ENCODE data around the gene MBP.
"Not testable (repeated sequence)": the region's sequence is repeated elsewhere in the genome, so short reads cannot be mapped to it uniquely, and the experiment has no call there.

The MBP gene

DNA sequence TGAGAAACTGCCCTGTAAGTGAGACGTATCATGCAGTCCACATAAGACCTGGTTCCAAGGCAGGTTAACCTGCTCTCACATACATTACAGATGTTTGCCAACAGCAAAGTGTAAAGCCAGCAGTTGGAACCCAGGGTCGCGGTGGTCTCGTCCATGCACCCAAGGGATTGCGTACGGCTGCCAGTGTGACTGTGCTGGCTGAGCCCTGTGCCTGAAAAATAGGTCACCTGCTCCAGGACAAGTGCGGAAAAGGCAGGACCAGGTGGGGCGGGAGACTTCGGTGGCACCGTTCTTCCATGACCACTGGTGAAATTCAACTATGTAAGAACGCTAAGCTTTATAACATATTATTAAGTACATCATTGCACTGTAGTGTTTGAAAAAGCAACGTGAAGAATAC lies 110.5 kb downstream of the MBP start:
- DNase-seq (ENCODE audit: low read depth), result no peak

DNA sequence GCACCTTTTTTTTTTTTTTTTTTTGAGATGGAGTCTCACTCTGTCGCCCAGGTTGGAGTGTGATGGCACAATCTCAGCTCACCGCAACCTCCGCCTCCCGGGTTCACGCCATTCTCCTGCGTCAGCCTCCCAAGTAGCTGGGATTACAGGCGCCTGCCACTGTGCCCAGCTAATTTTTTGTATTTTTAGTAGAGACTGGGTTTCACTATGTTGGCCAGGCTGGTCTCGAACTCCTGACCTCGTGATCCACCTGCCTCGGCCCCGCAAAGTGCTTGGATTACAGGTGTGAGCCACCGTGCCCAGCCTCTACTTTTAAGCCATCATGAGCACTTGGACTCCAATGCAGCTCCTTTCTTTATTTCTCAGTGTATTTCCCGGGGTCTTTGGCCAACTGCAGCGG lies 111.1 kb downstream of the MBP start:
- not testable (repeated sequence) for DNase-seq (ENCODE audit: low read depth)

DNA sequence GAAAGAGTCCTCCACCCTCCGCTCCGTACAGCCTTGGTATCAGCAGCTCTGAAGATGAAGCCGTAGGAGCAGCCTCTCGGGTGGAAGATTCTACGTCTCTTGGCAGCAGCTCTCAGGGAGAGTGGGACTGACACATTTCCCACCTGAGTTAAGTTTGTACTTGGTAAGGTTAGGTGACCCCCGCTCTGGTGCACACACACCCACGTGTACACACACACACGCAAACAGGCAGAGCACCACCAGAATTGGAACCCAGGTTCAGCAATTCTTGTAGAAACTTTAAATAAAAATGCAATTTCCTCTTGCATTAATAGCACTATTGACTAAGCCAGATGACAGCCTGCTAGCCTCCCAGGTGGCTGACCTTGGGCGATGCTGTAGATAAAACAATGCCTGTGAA lies 111.5 kb downstream of the MBP start:
- DNase-seq (ENCODE audit: low read depth), result no peak

DNA sequence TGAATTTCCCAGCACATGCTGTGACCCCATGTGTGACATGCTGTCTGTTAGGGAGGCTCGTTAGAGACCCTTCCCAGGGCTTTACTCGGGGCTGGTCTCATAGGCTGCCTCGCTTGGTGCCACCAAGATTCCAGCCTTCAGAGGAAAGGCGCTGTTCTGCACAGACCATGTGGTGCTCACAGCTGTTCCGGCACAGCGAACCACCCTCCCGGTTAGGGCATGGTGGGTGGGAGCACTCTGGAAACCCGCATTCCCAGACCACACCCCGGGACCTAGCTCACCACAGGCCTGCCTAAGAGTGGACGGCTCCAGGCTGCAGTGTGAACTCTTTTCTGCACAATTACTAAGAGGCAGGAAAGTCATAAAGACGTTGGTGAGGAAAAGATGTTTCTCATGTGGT lies 112.0 kb downstream of the MBP start:
- no peak for DNase-seq (ENCODE audit: low read depth)

DNA sequence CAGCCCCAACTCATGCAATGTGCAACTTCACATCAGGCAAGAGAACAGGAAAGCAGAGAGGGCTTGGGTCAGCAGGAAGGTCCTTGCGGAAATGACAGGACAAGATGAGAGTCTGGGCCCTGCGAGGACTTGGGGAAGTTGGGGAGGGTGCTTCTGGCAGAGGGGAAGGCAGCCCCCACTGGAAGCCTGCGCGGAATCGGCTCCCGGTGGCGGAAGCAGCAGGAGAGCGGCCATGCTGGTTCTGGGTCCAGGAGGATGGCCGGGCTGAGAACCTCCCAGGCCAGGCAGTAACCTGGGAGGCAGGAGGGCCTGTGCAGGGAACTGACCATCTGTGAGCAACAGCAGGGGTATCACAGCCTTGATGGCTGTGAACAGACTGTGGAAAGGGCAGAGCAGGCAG lies 112.9 kb downstream of the MBP start:
- no peak for DNase-seq (ENCODE audit: low read depth)

DNA sequence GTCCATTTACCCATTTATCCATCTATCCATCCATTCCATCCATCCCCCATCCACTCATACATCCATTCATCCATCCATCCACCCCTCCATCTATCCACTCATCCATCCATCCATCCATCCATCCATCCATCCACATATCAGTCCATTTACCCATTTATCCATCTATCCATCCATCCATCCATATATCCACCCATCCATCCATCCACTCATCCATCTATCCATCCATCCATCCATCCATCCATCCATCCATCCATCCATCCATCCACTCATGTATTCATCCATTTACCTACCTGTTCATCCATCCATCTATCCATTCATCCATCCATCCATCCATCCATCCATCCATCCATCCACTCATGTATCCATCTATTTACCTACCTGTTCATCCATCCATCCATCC lies 113.9 kb downstream of the MBP start:
- DNase-seq (ENCODE audit: low read depth), result not testable (repeated sequence)

DNA sequence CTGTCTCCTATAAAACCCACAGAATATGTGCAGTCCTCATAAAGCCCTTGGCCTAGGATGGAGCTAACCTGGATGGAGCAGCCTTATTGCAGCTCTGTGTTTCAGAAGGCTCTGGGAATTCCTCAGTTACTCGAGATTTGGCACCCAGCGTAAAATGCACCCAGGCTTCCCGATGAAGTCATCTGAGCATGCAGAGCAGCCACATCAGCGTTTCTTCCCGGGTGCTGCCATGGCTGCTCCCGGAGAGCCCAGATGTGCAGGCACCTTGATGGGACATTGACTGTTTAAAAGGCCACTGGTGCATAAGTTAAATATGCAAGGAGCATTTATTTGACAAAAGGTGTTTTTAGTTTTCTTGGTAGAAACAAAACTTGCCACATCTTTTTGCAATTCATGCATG lies 115.2 kb downstream of the MBP start:
- no peak for DNase-seq (ENCODE audit: low read depth)

DNA sequence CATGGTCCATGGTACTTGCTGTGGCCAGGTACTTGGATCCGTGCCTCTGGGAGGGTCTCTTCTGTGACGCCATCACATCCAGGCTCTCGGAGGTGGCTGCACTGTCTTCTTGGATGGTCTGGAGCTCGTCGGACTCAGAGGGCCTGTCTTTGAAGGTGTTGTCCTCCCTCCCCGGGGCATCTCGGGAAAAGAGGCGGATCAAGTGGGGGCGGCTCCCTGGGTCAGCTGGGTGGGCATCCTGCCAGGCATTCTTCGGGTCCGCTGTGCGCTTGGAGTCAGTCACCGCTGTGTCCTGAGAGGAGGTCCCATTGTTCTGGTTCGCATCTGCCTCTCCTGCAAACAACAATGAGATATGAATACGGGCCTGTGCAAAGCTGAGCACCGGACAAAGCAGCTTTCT lies 115.6 kb downstream of the MBP start:
- no peak for DNase-seq (ENCODE audit: low read depth)

DNA sequence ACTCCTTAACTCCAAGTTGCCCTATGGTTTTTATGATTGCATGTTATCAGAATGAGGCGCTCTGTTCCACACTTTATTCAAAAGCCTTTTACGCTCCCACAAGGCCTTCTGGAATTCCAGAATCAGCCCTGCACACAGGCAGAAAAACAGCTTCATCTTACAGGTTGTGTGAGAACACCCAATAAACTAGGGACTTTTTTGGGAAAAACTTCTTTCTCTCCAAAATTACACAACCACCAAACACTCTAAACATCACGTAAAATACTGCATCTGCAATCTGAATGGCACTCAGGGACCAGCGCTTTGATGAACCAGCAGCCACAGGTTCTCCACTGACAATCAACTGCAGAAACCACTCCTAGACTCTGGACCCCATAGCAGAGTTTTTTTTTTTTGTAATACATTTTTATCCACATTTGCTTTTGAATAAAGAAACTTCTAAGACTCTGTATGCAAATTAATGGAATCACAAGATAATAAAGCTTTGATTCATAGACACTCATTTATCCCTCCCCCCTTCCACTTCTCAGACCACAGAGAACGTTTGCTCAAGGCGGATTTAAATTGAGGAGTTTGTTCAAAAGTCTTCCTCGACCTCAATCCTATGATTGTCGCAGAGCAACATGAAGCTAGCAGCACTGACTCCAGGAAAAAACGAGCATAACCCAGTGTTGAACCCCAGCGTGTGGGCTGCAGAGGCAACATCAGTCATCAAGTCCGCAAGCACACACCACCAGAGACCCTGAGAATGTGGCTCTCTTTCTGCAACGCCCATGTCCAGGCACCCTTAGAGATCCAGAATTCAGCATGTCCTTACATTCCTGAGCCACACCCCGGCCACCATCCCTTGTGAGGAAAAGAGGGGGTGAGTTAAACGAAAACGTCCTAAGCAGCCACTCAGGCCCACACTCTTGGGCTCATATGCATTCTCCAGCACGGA lies 116.5 kb downstream of the MBP start:
- no peak for DNase-seq (ENCODE audit: low read depth)

DNA sequence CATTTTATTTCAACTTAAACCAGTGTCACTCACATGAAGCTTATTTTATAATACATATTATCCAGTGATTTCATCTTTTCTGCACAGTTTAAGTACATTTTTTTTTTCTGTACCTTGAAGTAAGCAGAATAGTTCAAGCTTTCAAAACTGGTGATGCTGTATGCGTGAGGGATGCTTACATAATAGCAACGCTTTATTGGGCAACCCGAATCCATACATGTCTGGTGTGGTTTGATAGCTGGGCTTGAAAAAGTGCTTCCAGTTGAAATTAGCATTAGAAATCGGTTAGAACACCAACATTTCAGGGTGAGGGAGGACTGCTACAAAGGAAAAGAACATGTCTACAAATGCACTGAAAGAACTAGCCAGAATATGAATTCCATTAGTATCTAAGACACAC lies 117.4 kb downstream of the MBP start:
- no peak for DNase-seq (ENCODE audit: low read depth)

DNA sequence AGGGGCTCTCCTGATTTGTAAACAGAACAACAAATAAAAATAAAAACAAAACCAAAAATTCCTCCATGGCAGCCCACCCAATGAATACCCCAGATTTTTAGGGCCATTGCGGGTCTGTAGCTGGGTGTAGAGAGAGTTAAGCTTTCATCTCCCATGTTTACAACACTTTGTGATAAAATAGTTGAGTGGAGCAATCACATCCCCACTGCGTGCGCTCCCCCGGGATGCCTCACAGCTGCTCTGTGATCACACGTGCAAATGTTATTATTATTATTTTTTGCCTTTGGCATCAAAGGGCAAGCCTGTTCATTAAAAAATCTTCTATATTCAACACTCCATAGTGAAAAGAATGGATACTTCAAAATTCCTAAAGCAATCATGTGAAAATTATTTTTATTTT lies 118.0 kb downstream of the MBP start:
- DNase-seq (ENCODE audit: low read depth), result no peak

DNA sequence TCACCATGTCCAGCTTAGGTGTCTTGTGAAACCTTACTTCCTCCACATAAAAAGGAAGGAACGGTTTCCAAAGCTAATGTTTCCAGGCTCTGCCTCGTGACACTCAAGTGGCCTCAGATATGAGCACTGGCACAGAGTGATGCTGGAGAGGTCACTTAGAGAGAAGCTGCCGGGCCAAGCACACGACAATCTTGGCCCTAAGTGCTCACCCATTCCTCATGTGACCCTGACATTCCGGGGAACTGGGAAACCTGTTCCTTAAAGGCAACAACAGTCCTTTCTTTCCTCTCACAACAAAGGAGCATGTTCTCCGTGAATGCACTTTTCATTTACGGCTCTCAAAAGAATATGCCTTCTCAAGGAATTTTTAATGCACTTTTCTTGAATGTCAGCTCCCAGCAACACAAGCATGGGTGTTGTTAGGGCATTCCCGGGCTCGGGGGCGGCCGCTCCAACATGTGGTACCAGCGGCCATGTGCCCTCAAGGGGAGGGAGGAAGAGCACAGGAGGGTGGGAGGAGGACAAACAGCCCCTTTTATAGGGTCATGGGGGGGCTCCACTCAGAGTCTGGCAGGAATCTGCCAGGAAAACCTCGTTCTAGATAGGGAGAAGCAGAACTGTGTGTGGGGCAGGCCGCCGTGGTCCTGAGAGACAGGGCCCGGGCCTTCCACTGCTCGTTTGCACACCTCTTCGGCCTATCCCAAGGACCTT lies 118.6 kb downstream of the MBP start:
- DNase-seq (ENCODE audit: low read depth), result no peak

DNA sequence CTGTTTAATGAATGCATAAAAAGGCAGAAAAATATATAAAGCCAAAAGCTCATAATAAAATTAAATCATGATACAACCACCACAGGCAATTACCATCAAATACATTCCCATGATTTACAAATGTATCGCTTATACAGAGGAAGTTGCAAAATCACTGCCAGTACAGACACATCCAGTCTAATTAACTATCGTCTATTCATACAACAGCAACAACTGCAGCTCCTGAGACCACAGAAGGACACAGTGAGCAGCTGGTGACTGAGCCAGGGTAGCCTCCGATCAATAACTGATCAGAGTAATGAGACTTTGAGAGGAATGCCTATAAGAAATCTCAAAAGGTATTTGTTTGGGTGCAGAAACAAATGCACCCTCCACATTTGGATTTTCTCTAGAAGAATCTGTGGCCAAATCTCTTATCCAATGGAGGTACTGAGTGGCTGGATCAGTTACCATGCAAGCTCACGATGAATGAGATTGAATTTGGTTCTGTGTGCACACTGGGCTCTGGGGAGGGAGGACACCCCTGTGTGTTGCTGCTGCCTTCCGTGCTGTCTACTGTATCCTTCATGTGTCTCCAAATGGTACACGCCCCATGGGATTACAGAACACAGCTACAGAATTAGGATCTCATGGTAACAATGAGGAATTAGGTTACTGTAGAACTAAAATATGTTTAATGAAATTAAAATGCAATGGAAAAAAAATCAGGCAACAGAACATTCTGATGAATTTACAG lies 119.6 kb downstream of the MBP start:
- DNase-seq (ENCODE audit: low read depth), result no peak

DNA sequence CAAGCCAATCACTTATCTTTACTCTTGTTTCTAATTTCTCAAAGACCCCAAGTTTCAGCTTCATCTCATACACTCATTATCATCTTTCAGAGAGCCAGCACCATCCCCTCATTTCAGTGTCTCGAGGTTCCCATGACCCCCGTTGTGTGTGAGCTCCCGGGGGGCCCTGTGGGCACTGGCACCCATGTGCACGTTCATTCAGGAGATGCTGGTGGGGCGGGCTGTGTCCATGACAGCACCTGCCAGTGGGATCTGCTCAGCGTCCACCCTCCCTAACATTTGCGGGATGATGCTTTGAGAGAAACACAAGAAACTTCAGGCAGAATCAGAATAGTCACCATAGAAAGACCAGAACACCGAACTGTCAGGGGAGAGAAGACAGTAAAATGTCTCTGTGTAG lies 120.5 kb downstream of the MBP start:
- no peak for DNase-seq (ENCODE audit: low read depth)

DNA sequence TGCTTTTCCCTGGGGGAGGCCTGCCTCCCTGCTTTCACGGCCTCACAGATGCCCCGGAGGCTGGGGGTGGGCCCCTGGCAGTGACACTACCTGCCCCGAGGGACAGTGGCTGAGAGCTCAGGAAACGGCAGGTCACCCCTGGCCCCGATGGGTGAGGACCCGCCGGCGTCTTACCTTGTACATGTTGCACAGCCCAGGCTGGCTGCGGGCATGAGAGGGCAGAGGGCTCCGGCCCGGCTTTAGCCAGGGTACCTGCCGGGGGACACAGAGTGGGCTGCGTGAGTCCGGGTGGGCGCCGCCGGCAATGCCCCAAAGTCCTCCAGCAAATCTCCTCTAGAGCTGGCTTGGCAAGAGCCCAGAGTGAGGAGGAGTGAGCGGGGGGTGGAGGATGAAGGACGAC lies 122.9 kb downstream of the MBP start:
- no peak for DNase-seq (ENCODE audit: low read depth)

DNA sequence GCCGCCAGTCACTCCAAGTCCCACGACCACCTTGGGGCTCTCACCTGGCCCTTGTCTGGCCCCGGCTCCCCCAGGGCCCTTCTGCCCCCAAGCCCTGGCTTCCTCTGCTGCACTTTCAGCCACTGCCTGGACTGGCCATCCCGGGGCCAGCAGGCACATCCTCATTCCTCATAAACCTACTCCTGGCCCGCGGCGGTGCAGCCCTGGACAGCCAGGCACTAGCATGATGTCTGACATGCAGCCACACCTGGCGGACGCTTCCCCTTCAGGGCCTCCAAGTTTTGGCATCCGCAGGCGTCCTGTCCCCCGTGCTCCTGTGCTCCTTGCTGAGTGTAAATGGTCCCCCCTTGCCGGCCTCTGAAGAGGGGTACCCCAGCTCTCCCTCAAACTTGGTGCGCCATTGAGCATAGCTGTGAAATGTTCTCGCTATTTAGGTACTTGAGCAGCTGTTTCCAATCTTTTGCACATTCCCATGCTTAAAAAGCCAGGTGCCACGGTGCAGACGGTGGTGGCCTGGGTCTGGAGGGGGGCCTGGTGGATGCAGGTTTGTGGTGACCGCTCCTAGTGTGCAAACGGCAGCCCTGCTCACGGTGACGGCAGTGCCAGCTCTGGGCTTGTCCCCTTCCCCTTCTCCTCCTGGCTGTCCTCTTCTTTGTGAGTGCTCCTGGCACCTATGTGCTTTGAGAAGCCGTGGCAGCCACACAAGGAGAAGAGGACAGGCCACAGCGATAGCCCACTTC lies 123.8 kb downstream of the MBP start:
- no peak for DNase-seq (ENCODE audit: low read depth)

DNA sequence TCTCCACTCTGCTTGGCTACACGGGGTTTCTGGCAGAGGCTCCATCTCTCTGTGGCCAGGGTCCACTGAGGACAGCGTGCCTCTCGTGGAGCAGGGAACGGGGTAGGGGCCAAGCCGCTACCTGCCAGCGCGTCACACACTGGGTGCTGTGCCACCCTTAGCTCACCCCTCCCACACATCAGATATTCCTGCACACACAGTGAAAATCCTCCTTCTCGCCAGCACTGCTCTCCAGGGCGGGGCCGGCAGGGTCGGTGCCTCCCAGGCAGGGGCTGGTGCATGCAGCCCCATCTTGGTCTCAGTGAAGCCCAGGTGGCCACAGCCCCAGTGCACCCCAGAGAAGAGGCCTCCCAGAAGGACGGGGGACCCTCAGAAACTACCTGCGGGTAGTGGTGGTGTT lies 124.6 kb downstream of the MBP start:
- DNase-seq (ENCODE audit: low read depth), result no peak

DNA sequence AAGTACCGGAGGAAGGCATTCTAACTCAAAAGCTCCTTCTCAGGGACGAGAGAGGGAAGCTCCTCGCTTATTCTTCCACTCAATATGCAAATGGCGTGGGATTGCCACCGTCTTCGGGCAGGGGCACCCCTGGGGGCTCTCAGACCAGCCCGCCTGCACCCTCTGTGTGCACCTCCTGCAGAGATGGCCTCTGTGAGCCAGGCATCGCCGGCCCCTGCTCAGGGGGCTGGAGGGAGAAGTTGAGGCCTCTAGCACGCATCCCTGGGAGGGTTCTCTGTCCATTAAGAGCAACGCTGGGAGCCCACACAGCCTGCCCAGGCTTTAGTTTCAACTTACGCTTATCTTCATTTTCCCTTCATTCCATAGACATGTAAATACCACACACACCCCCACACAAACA lies 125.3 kb downstream of the MBP start:
- DNase-seq (ENCODE audit: low read depth), result no peak

DNA sequence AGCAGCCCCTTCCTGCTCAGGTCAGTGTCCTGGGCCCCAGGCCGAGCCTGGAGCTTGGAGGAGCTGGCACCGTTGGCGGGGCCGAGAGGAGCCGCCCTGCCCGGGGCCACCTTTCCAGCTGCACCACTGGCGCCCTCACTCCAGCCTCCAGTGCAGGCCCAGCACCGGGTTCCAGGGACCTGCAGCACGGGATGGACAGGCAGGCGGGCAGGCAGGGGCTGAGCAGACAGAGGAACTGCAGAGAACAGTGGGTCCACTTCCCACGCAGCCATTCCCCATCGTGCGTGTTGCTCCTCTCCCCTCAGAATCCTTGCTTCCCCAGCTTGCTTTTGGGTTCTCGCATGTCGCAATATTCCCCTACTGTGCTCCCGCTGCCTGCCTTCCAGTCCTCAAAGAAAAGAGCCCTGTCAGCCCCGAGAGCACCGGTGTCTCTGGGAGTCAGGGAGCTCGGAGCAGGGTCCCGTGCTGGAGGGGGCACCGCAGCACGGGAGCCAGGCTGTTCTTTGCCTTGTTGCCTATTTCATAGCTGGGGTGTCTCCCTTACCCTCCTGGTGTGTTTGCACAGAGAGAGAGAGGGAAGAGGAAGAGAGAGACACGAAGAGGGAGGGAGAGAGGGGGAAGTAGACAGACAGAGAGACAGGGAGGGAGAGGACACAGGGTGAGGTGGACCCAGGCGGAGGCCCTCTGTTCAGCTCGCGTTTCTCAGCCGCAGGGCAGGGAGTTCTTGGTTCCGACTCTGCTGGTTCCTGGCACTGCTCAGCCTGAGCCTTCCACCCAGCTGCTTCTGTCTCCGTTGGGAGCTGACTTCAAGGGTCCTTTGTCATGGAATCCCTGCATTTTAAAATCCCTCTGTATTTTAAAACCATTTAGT lies 126.0 kb downstream of the MBP start:
- no peak for DNase-seq (ENCODE audit: low read depth)

DNA sequence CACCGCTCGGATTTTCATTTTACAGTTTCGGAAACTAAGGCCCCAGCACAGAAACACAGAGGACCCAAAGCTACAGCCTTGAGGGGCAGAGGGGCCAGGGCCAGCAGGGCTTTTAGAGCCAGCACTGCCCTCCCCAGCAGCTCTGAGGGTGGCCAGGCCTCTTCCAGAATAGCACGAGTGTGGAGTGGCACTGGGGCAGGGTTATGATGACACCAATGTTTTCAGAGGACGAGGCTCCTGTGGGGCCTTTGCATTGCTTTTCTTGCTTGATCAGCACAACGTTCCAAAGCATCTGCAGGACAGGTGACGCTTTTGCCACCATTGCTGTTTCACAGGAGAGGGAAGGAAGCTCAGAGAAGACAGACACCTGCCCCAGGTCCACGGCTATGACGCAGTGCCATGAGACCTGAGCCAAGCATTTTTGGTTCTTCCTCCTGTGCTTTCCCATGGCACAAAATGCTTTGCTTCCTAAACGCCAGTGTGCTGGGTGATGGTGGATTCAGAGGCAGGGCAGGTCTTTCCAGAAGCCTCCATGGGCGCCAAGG lies 126.9 kb downstream of the MBP start:
- DNase-seq (ENCODE audit: low read depth), result no peak

Measured in EH (cell line).